K562 (cell line): Measurements from ENCODE around the gene GPR50.

Experiments
- CREB1 ChIP-seq, 2 experiments: sonication (generic) in 1 of 2; formaldehyde crosslinking in 1 of 2; IDR thresholded peaks; 2 replicates each; pipeline versions ENCODE4 v1.6.1 to v1.8.0; 2012 to 2022; ENCODE audit warnings: inconsistent platforms in 1 of 2, mild to moderate bottlenecking in 1 of 2, missing genetic modification reagents in 1 of 2, moderate library complexity in 1 of 2
- EP300 ChIP-seq: IDR thresholded peaks from 2 replicates; pipeline ENCODE4 v1.6.1; 2012; ENCODE audit warnings: low read length, improper control_type of control experiment
- EWSR1 ChIP-seq: fragments of 450-650 bp; IDR thresholded peaks from 2 replicates; pipeline ENCODE4 v1.6.1; 2018; ENCODE audit warnings: borderline replicate concordance, mild to moderate bottlenecking, low read depth, moderate library complexity; ENCODE audit not compliant: partially characterized antibody
- HDAC2 ChIP-seq: fragments of 450-650 bp; IDR thresholded peaks from 2 replicates; pipeline ENCODE4 v1.6.1; 2016; ENCODE audit warnings: mild to moderate bottlenecking
- KDM1A ChIP-seq, 2 experiments: fragments of 450-650 bp; IDR thresholded peaks; 2 replicates each; pipeline ENCODE4 v1.6.1; 2016; ENCODE audit warnings: mild to moderate bottlenecking in 2 of 2
- NR2C1 ChIP-seq, 2 experiments: fragments of 450-650 bp; IDR thresholded peaks; 2 replicates each; pipeline ENCODE4 v1.6.1; 2017; ENCODE audit warnings: mild to moderate bottlenecking in 2 of 2, antibody characterized with exemption in 1 of 2, inconsistent platforms in 1 of 2, missing compliant biosample characterization in 1 of 2, missing genetic modification characterization in 1 of 2
- POLR2A ChIP-seq: fragments of 450-650 bp; conservative IDR thresholded peaks from 2 replicates; pipeline ENCODE4 v1.6.1; 2016
- RCOR1 ChIP-seq, 2 experiments: IDR thresholded peaks; 2 replicates each; pipeline ENCODE4 v1.6.1; 2012; ENCODE audit warnings: low read depth in 2 of 2, low read length in 2 of 2, borderline replicate concordance in 1 of 2, improper control_type of control experiment in 1 of 2
- TAF1 ChIP-seq: IDR thresholded peaks from 2 replicates; pipeline ENCODE4 v1.6.1; 2011; ENCODE audit warnings: mild to moderate bottlenecking, low read length, moderate library complexity; ENCODE audit not compliant: insufficient read depth, control insufficient read depth, severe bottlenecking; ENCODE audit errors: extremely low read depth
- TF ChIP-seq, protein P1 (sequence below): fragments of 200-800 bp; sonication (Bioruptor generic); IDR thresholded peaks from 2 replicates; pipeline ENCODE4 v1.6.1; 2016; ENCODE audit warnings: missing genetic modification characterization, missing compliant biosample characterization
- TF ChIP-seq, protein P2 (sequence below): sonication (generic); formaldehyde crosslinking; IDR thresholded peaks from 2 replicates; pipeline ENCODE4 v1.9.0; 2022; ENCODE audit warnings: mild to moderate bottlenecking, missing genetic modification reagents

DNA sequence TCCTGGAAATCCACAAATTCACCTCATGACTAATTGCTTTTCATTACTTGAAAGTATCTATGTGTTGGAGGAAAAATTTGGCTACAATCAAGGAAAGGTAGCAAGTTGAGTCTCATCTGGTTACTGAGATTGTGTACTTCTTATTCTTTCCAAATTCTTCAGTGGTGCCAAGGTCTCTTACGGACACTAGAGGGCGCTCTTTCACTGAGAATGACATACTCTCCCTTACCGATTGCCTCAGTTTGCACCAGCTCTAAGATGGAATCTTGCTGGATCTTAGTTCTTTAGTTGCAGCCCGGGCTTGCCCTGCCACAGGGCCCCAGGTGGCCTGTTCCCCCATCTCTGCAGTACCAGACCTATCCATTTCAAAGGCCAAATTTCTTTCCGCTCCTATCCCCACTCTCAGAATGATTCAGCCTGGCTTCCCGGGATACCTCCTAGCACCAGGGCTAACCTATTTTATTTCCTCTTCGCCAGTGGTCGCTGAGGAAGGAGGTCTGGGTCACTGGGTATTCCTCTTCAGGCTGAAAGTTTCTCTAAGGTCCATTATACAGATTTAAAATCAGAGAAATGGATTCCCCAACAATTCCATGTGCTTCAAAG, 24.6 kb upstream of the GPR50 start:
- TF ChIP-seq, protein P1, sequence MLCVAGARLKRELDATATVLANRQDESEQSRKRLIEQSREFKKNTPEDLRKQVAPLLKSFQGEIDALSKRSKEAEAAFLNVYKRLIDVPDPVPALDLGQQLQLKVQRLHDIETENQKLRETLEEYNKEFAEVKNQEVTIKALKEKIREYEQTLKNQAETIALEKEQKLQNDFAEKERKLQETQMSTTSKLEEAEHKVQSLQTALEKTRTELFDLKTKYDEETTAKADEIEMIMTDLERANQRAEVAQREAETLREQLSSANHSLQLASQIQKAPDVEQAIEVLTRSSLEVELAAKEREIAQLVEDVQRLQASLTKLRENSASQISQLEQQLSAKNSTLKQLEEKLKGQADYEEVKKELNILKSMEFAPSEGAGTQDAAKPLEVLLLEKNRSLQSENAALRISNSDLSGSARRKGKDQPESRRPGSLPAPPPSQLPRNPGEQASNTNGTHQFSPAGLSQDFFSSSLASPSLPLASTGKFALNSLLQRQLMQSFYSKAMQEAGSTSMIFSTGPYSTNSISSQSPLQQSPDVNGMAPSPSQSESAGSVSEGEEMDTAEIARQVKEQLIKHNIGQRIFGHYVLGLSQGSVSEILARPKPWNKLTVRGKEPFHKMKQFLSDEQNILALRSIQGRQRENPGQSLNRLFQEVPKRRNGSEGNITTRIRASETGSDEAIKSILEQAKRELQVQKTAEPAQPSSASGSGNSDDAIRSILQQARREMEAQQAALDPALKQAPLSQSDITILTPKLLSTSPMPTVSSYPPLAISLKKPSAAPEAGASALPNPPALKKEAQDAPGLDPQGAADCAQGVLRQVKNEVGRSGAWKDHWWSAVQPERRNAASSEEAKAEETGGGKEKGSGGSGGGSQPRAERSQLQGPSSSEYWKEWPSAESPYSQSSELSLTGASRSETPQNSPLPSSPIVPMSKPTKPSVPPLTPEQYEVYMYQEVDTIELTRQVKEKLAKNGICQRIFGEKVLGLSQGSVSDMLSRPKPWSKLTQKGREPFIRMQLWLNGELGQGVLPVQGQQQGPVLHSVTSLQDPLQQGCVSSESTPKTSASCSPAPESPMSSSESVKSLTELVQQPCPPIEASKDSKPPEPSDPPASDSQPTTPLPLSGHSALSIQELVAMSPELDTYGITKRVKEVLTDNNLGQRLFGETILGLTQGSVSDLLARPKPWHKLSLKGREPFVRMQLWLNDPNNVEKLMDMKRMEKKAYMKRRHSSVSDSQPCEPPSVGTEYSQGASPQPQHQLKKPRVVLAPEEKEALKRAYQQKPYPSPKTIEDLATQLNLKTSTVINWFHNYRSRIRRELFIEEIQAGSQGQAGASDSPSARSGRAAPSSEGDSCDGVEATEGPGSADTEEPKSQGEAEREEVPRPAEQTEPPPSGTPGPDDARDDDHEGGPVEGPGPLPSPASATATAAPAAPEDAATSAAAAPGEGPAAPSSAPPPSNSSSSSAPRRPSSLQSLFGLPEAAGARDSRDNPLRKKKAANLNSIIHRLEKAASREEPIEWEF (CRISPR knock-in tag): no peak
- no peak for TF ChIP-seq EWSR1
- no peak for TF ChIP-seq RCOR1 (IDR thresholded peaks at IDR 0.05; ENCODE audit: borderline replicate concordance in 1 of 2, low read depth in 2 of 2, low read length in 2 of 2)
- TF ChIP-seq, protein P2, sequence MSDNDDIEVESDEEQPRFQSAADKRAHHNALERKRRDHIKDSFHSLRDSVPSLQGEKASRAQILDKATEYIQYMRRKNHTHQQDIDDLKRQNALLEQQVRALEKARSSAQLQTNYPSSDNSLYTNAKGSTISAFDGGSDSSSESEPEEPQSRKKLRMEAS (CRISPR knock-in tag): no peak
- TF ChIP-seq NR2C1 (IDR thresholded peaks at IDR 0.05): no peak
- no peak for TF ChIP-seq NR2C1 (tag; IDR thresholded peaks at IDR 0.05)
- no peak for TF ChIP-seq HDAC2
- no peak for TF ChIP-seq KDM1A (IDR thresholded peaks at IDR 0.05)
- TF ChIP-seq POLR2A: no peak
- TF ChIP-seq CREB1 (IDR thresholded peaks at IDR 0.05): no peak
- TF ChIP-seq CREB1 (CRISPR knock-in tag; IDR thresholded peaks at IDR 0.05): no peak
- no peak for TF ChIP-seq EP300
- TF ChIP-seq TAF1: no peak
